H1 (cell line): ENCODE results near the gene CXCL17. TPM values are rescaled to one million over a fixed set of nuclear protein-coding genes. Genes with fewer than 3 reads are reported as not detected.
A peak's percentile ranks its signal among the peaks of the same experiment; 100 is the strongest.

Source experiments
- CTCF ChIA-PET: fragments of 300-600 bp; sonication (Branson Sonifier 250); formaldehyde crosslinking; loops from one replicate; lab custom pipeline; 2021; ENCODE audit not compliant: partially characterized antibody; lab: Charles Lee
- POLR2A ChIA-PET: fragments of 300-600 bp; sonication (Branson Sonifier 250); formaldehyde crosslinking; loops from one replicate; lab custom pipeline; 2021; ENCODE audit warnings: inconsistent platforms; ENCODE audit not compliant: partially characterized antibody; lab: Charles Lee
- DNase-seq, 2 experiments: peaks; one replicate each; pipeline versions ENCODE4 v3.0.0 to v3.0.0-alpha.2; 2010 to 2022; ENCODE audit warnings: low spot score in 2 of 2, low read depth in 1 of 2, mixed read lengths in 1 of 2
- FAIRE-seq: peaks from 2 replicates; lab custom pipeline; 2011; peaks lifted over from hg19 to GRCh38; lab: Jason Lieb, UNC
- H2AFZ ChIP-seq: 2 replicates; pipeline ENCODE4 v1.8.1; 2012; ENCODE audit warnings: low read length, inconsistent platforms
- H2AK5ac ChIP-seq: 2 replicates; pipeline ENCODE4 v1.6.1; 2013; ENCODE audit warnings: low read depth, low read length
- H2BK120ac ChIP-seq: replicated peaks from 2 replicates; pipeline ENCODE3; 2013; ENCODE audit warnings: low read depth, low read length, inconsistent platforms
- H2BK12ac ChIP-seq: 2 replicates; pipeline ENCODE4 v1.6.1; 2013; ENCODE audit warnings: low read depth, low read length
- H2BK15ac ChIP-seq: 2 replicates; pipeline ENCODE4 v1.6.1; 2013; ENCODE audit warnings: low read length
- H2BK20ac ChIP-seq: 2 replicates; pipeline ENCODE4 v1.6.1; 2013; ENCODE audit warnings: low read length
- H2BK5ac ChIP-seq: 2 replicates; pipeline ENCODE4 v1.6.1; 2013; ENCODE audit warnings: low read depth, low read length
- H3K14ac ChIP-seq: 2 replicates; pipeline ENCODE4 v1.6.1; 2013; ENCODE audit warnings: inconsistent platforms; ENCODE audit not compliant: insufficient read length
- H3K18ac ChIP-seq: 2 replicates; pipeline ENCODE4 v1.6.1; 2013; ENCODE audit warnings: low read length; ENCODE audit errors: extremely low read depth
- H3K23ac ChIP-seq: 2 replicates; pipeline ENCODE4 v1.6.1; 2013; ENCODE audit warnings: inconsistent platforms; ENCODE audit not compliant: insufficient read length
- H3K23me2 ChIP-seq: 2 replicates; pipeline ENCODE4 v1.6.1; 2013; ENCODE audit warnings: low read depth, low read length
- H3K27ac ChIP-seq: 2 replicates; pipeline ENCODE4 v1.6.1; 2011; ENCODE audit warnings: low read depth, low read length, inconsistent platforms
- H3K27me3 ChIP-seq, 4 experiments: replicated peaks in 1 of 4; 1 replicate in 1 of 4; 2 replicates in 3 of 4; pipeline versions ENCODE4 v1.6.1 to v1.8.1; 2011 to 2013; ENCODE audit warnings: low read length in 3 of 4, mild to moderate bottlenecking in 3 of 4, inconsistent platforms in 2 of 4, mixed read lengths in 2 of 4, moderate library complexity in 1 of 4; ENCODE audit not compliant: control insufficient read depth in 3 of 4, insufficient read depth in 3 of 4; ENCODE audit errors: extremely low read depth in 1 of 4
- H3K36me3 ChIP-seq, 4 experiments: 2 replicates each; pipeline versions ENCODE4 v1.6.1 to v1.8.1; 2011 to 2013; ENCODE audit warnings: mild to moderate bottlenecking in 4 of 4, low read length in 3 of 4, moderate library complexity in 2 of 4, control low read depth in 1 of 4, inconsistent platforms in 1 of 4; ENCODE audit not compliant: insufficient read depth in 4 of 4, control insufficient read depth in 2 of 4
- H3K4ac ChIP-seq: replicated peaks from 2 replicates; pipeline ENCODE3; 2013; ENCODE audit warnings: low read length, low read depth, mixed read lengths, inconsistent platforms; ENCODE audit not compliant: insufficient read length
- H3K4me1 ChIP-seq, 4 experiments: replicated peaks in 1 of 4; 1 replicate in 1 of 4; 2 replicates in 3 of 4; pipeline versions ENCODE4 v1.6.1 to v1.8.1; 2011 to 2013; ENCODE audit warnings: low read length in 3 of 4, inconsistent platforms in 2 of 4, mixed read lengths in 1 of 4; ENCODE audit not compliant: insufficient read depth in 4 of 4, control insufficient read depth in 3 of 4
- H3K4me2 ChIP-seq, 2 experiments: 2 replicates each; pipeline versions ENCODE4 v1.6.1 to v1.8.1; 2011 to 2013; ENCODE audit warnings: low read depth in 2 of 2, low read length in 2 of 2, control low read depth in 1 of 2, inconsistent platforms in 1 of 2, mild to moderate bottlenecking in 1 of 2; ENCODE audit not compliant: insufficient read depth in 1 of 2
- H3K4me3 ChIP-seq, 4 experiments: fragments of 200-600, 300-600 bp in 1 of 4; sonication (generic), shearing (Covaris generic), sonication (Bioruptor Twin) in 1 of 4; 2 replicates each; pipeline versions ENCODE4 v1.5.1 to v1.8.1; 2011 to 2016; ENCODE audit warnings: low read length in 4 of 4, low read depth in 3 of 4, control low read depth in 2 of 4, inconsistent platforms in 2 of 4, mild to moderate bottlenecking in 2 of 4, mixed read lengths in 1 of 4, moderate library complexity in 1 of 4; ENCODE audit not compliant: insufficient read depth in 2 of 4; ENCODE audit errors: extremely low read depth in 1 of 4
- H3K56ac ChIP-seq: replicated peaks from 2 replicates; pipeline ENCODE3; 2013; ENCODE audit warnings: low read depth, mild to moderate bottlenecking, mixed read lengths, low read length, inconsistent platforms; ENCODE audit not compliant: insufficient read length
- H3K79me1 ChIP-seq: 2 replicates; pipeline ENCODE4 v1.6.1; 2013; ENCODE audit warnings: low read depth, low read length, control low read depth
- H3K79me2 ChIP-seq, 2 experiments: 2 replicates each; pipeline versions ENCODE4 v1.6.1 to v1.8.1; 2012 to 2013; ENCODE audit warnings: low read length in 2 of 2, mild to moderate bottlenecking in 2 of 2, inconsistent platforms in 1 of 2; ENCODE audit not compliant: insufficient read depth in 2 of 2, control insufficient read depth in 1 of 2
- H3K9ac ChIP-seq, 4 experiments: replicated peaks in 1 of 4; 1 replicate in 1 of 4; 2 replicates in 3 of 4; pipeline versions ENCODE4 v1.6.1 to v1.8.1; 2011 to 2013; ENCODE audit warnings: low read depth in 3 of 4, low read length in 3 of 4, control low read depth in 2 of 4, mild to moderate bottlenecking in 2 of 4, moderate library complexity in 2 of 4, inconsistent platforms in 1 of 4; ENCODE audit errors: extremely low read depth in 1 of 4
- H3K9me3 ChIP-seq, 2 experiments: 2 replicates each; pipeline versions ENCODE4 v1.6.1 to v1.8.1; 2012 to 2013; ENCODE audit warnings: mild to moderate bottlenecking in 2 of 2, moderate library complexity in 2 of 2, control low read depth in 1 of 2, inconsistent platforms in 1 of 2, low read depth in 1 of 2, low read length in 1 of 2, mixed read lengths in 1 of 2; ENCODE audit not compliant: insufficient read depth in 2 of 2
- H4K20me1 ChIP-seq, 2 experiments: replicated peaks in 1 of 2; 2 replicates each; pipeline versions ENCODE3 to v1.8.1; 2011 to 2013; ENCODE audit warnings: inconsistent platforms in 2 of 2, low read length in 2 of 2, mild to moderate bottlenecking in 1 of 2; ENCODE audit not compliant: insufficient read depth in 2 of 2, control insufficient read depth in 1 of 2
- H4K5ac ChIP-seq: 2 replicates; pipeline ENCODE4 v1.6.1; 2013; ENCODE audit warnings: low read length, low read depth, mixed read lengths, inconsistent platforms; ENCODE audit not compliant: insufficient read length
- H4K8ac ChIP-seq: 2 replicates; pipeline ENCODE4 v1.8.0; 2013; ENCODE audit warnings: mild to moderate bottlenecking, moderate library complexity, low read length, inconsistent platforms; ENCODE audit not compliant: insufficient read depth; ENCODE audit errors: extremely low read depth
- H4K91ac ChIP-seq: replicated peaks from 2 replicates; pipeline ENCODE3; 2013; ENCODE audit warnings: low read length, mixed read lengths, inconsistent platforms; ENCODE audit not compliant: insufficient read length
- CHD1 ChIP-seq: IDR thresholded peaks from 2 replicates; pipeline ENCODE4 v1.6.1; 2012; ENCODE audit warnings: low read depth, low read length, improper control_type of control experiment
- CREB1 ChIP-seq: IDR thresholded peaks from 2 replicates; pipeline ENCODE4 v1.6.1; 2012; ENCODE audit warnings: inconsistent platforms
- EP300 ChIP-seq, 2 experiments: IDR thresholded peaks; 1 replicate in 1 of 2; 2 replicates in 1 of 2; pipeline ENCODE4 v1.6.1; 2011 to 2012; ENCODE audit warnings: low read depth in 2 of 2, low read length in 2 of 2, mild to moderate bottlenecking in 2 of 2, borderline replicate concordance in 1 of 2, inconsistent platforms in 1 of 2, moderate library complexity in 1 of 2
- GTF2F1 ChIP-seq: IDR thresholded peaks from 2 replicates; pipeline ENCODE4 v1.6.1; 2012; ENCODE audit warnings: low read depth, low read length, improper control_type of control experiment, borderline replicate concordance
- HDAC2 ChIP-seq, 2 experiments: fragments of 300-600 bp in 1 of 2; sonication (generic) in 1 of 2; IDR thresholded peaks; 2 replicates each; pipeline ENCODE4 v1.6.1; 2011 to 2012; ENCODE audit warnings: low read depth in 2 of 2, low read length in 2 of 2, mild to moderate bottlenecking in 2 of 2, moderate library complexity in 2 of 2, borderline replicate concordance in 1 of 2, inconsistent platforms in 1 of 2
- JUND ChIP-seq: IDR thresholded peaks from 2 replicates; pipeline ENCODE4 v1.6.1; 2011; ENCODE audit warnings: mild to moderate bottlenecking, improper control_type of control experiment, low read length
- RAD21 ChIP-seq, 2 experiments: IDR thresholded peaks in 1 of 2; conservative IDR thresholded peaks in 1 of 2; 2 replicates each; pipeline ENCODE4 v1.6.1; 2011; ENCODE audit warnings: low read depth in 2 of 2, low read length in 2 of 2, improper control_type of control experiment in 1 of 2, inconsistent platforms in 1 of 2, mild to moderate bottlenecking in 1 of 2, moderate library complexity in 1 of 2
- RFX5 ChIP-seq: IDR thresholded peaks from 2 replicates; pipeline ENCODE4 v1.6.1; 2011; ENCODE audit warnings: low read depth, low read length, improper control_type of control experiment, borderline replicate concordance
- SP1 ChIP-seq: IDR thresholded peaks from 2 replicates; pipeline ENCODE4 v1.6.1; 2011; ENCODE audit warnings: low read depth, low read length
- SUZ12 ChIP-seq: fragments of 200-600 bp; sonication (generic); IDR thresholded peaks from 2 replicates; pipeline ENCODE4 v1.6.1; 2012; ENCODE audit warnings: mild to moderate bottlenecking, inconsistent platforms, low read length, moderate library complexity, mixed read lengths
- USF2 ChIP-seq: IDR thresholded peaks from 2 replicates; pipeline ENCODE4 v1.6.1; 2011; ENCODE audit warnings: low read length, improper control_type of control experiment
- WGBS, 2 experiments: shearing (Covaris generic) in 1 of 2; methylation state at CpG; one replicate each; pipeline versions ENCODE4 v1.1.6 to v1.1.7; 2013 to 2015; ENCODE audit warnings: low lambda C conversion rate in 2 of 2, mixed read lengths in 2 of 2, inconsistent platforms in 1 of 2, low coverage in 1 of 2, missing lambda C conversion rate in 1 of 2; ENCODE audit not compliant: insufficient replicate concordance in 2 of 2, insufficient coverage in 1 of 2, insufficient read length in 1 of 2; ENCODE audit errors: extremely low coverage in 1 of 2, missing lambda C conversion rate in 1 of 2; 5-methylcytosine and 5-hydroxymethylcytosine counted together
- polyA plus RNA-seq, 7 experiments: library from polyadenylated mRNA; depleted of rRNA in 3 of 7; stranded (reverse) in 5 of 7; unstranded in 2 of 7; fragments of >200 nt in 5 of 7; fragments of 200-250 nt in 2 of 7; gene quantifications; 1 replicate in 5 of 7; 2 replicates in 1 of 7; 4 replicates in 1 of 7; pipeline versions ENCODE4 v1.2.1 to v1.2.3, GENCODE V29; 2011 to 2013; ENCODE audit warnings: missing spikeins in 2 of 7, mixed read lengths in 2 of 7
- total RNA-seq: library from RNA; stranded (reverse); fragmentation: NEBNext Ultra II Directional; extraction: Animal tissue kit (Norgen Biotek cat#: 25700); gene quantifications from 2 replicates; pipeline ENCODE4 v1.2.1, GENCODE V29; 2021

CXCL17 gene
- total and polyA plus RNA-seq, 2 of the 8 experiments (the other 6 are each of a cell fraction or from before 2014, with no cell fraction given): not detected

- no peak overlapping the region for H4K8ac ChIP-seq
- H4K20me1 ChIP-seq: no peaks in the 10 kb centered on the region
- no peaks in the 10 kb centered on the region for H3K36me3 ChIP-seq
- H2AK5ac ChIP-seq: no peak overlapping the region
- no peak overlapping the region for H2AFZ ChIP-seq
- H3K23me2 ChIP-seq: no peaks in the 10 kb centered on the region
- no peak for TF ChIP-seq GTF2F1
- no peak for TF ChIP-seq SUZ12
- no peak for TF ChIP-seq RAD21 (IDR thresholded peaks at IDR 0.05 in 1 of 2, conservative IDR thresholded peaks at IDR 0.05 in 1 of 2; ENCODE audit: low read depth in 2 of 2, low read length in 2 of 2)
- TF ChIP-seq JUND: no peak
- TF ChIP-seq HDAC2 (IDR thresholded peaks at IDR 0.05; ENCODE audit: borderline replicate concordance in 1 of 2, low read depth in 2 of 2, low read length in 2 of 2): no peak
- no peak for TF ChIP-seq CREB1
- TF ChIP-seq RFX5: no peak
- TF ChIP-seq USF2: no peak
- TF ChIP-seq SP1: no peak
- no peak for TF ChIP-seq EP300 (IDR thresholded peaks at IDR 0.05; ENCODE audit: borderline replicate concordance in 1 of 2, low read depth in 2 of 2, low read length in 2 of 2)
- TF ChIP-seq CHD1: no peak
- WGBS, 2 experiments: 100% methylated on average over 1 of the region's 1 CpG; no CpG with 5 or more reads in 1 of the 2 experiments
- H3K4me3 ChIP-seq: no peak overlapping the region
- H2BK20ac ChIP-seq: peak overlapping the region; percentile 87
- H3K23ac ChIP-seq: no peak overlapping the region
- DNase-seq: no peak
- 0 out of 2 replicates have a peak overlapping the region, but pooled peaks have one; percentile 45 for H2BK12ac ChIP-seq
- H3K56ac ChIP-seq: no peak overlapping the region
- peaks cover 0 to 9% (median 5%) of the 10 kb centered on the region in 4 experiments; a peak in 5 of 7 replicates for H3K4me1 ChIP-seq
- no peaks in the 10 kb centered on the region for H3K79me2 ChIP-seq
- no peak overlapping the region; the same call in 1 of the 2 replicates for H2BK5ac ChIP-seq
- 0 out of 2 replicates have a peak overlapping the region, but pooled peaks have one; percentile 48 for H2BK15ac ChIP-seq
- H3K18ac ChIP-seq: no peak overlapping the region
- no peaks in the 10 kb centered on the region for H3K79me1 ChIP-seq
- H4K91ac ChIP-seq: peak overlapping the region; percentile 63
- ChIA-PET CTCF (interaction anchor here (0.6 to 3.5 kb wide), 13 partner anchors 11 to 128 kb away, joined by 3 to 32 read pairs (median 5); partner anchors contain the start of genes CEACAM1 and CXCL17), POLR2A (interaction anchor here (0.6 to 0.7 kb wide), 2 partner anchors 17 to 204 kb away, joined by 3 to 5 read pairs; no protein-coding TSS in a partner anchor)
- H3K4ac ChIP-seq: no peak overlapping the region
- no peaks in the 10 kb centered on the region for H3K9me3 ChIP-seq
- no peak for FAIRE-seq
- H3K9ac ChIP-seq: no peak overlapping the region
- H3K14ac ChIP-seq: no peak overlapping the region
- H3K27me3 ChIP-seq: no peaks in the 10 kb centered on the region
- H3K27ac ChIP-seq: no peak overlapping the region
- H3K4me2 ChIP-seq: no peak overlapping the region
- H2BK120ac ChIP-seq: peak overlapping the region; percentile 44
- no peak overlapping the region for H4K5ac ChIP-seq
These were observed 12.9 kb upstream of the CXCL17 start for GRCh38 chr19:42455621-42456081.
